K562 (cell line): ENCODE results near the gene TMEM151A. TPM values are rescaled to one million over a fixed set of nuclear protein-coding genes. Genes with fewer than 3 reads are reported as not detected.

Experiments
- DACH1 ChIP-seq: fragments of 450-650 bp; IDR thresholded peaks from 2 replicates; pipeline ENCODE4 v1.6.1; 2018; ENCODE audit not compliant: partially characterized antibody
- MBD2 ChIP-seq: sonication (generic); IDR thresholded peaks from 2 replicates; pipeline ENCODE4 v1.6.1; 2016; ENCODE audit warnings: low read depth, borderline replicate concordance
- NCOA4 ChIP-seq: fragments of 450-650 bp; IDR thresholded peaks from 2 replicates; pipeline ENCODE4 v1.6.1; 2018; ENCODE audit warnings: mild to moderate bottlenecking; ENCODE audit not compliant: partially characterized antibody
- PTRF ChIP-seq: fragments of 450-650 bp; IDR thresholded peaks from 2 replicates; pipeline ENCODE4 v1.6.1; 2016; ENCODE audit warnings: mild to moderate bottlenecking, missing genetic modification characterization, missing compliant biosample characterization
- TCF7L2 ChIP-seq: fragments of 150-350 bp; IDR thresholded peaks from 2 replicates; pipeline ENCODE4 v1.6.1; 2016; ENCODE audit warnings: low read depth, mild to moderate bottlenecking, low read length, moderate library complexity
- polyA plus RNA-seq, 8 experiments: library from polyadenylated mRNA; depleted of rRNA in 4 of 8; stranded (reverse) in 5 of 8; unstranded in 3 of 8; fragments of >200 nt; fragmentation: Nextera tagmentation in 2 of 8; fragmentation: Illumina TruSeq in 1 of 8; extraction: Ambion mirVana in 2 of 8; extraction: Trizol in 1 of 8; gene quantifications; 2 replicates each; pipeline versions ENCODE4 v1.2.1 to v1.2.3, GENCODE V29; 2011 to 2014; ENCODE audit warnings: inconsistent platforms in 1 of 8, missing spikeins in 1 of 8
- total RNA-seq, 7 experiments: library from RNA; depleted of rRNA in 6 of 7; stranded (reverse); fragments of >200 nt in 6 of 7; fragmentation: Illumina TruSeq in 2 of 7; extraction: Trizol in 2 of 7; gene quantifications; 2 replicates each; pipeline versions ENCODE4 v1.2.1 to v1.2.3, GENCODE V29; 2011 to 2021; ENCODE audit warnings: low replicate concordance in 1 of 7
- TF ChIP-seq, protein P1 (sequence below): fragments of 200-600 bp; sonication (generic); IDR thresholded peaks from one replicate; pipeline ENCODE4 v1.6.1; 2012; ENCODE audit warnings: mild to moderate bottlenecking, low read depth, low read length, inconsistent platforms
- TF ChIP-seq, protein P2 (sequence below), 3 experiments: IDR thresholded peaks in 2 of 3; conservative IDR thresholded peaks in 1 of 3; 2 replicates each; pipeline ENCODE4 v1.5.1; 2011 to 2012; ENCODE audit warnings: low read length in 3 of 3, mild to moderate bottlenecking in 3 of 3, control low read depth in 2 of 3, improper control_type of control experiment in 1 of 3, inconsistent platforms in 1 of 3, low read depth in 1 of 3, mixed read lengths in 1 of 3, moderate library complexity in 1 of 3; ENCODE audit not compliant: insufficient read depth in 2 of 3
- TF ChIP-seq, protein P3 (sequence below): sonication (generic); formaldehyde crosslinking; IDR thresholded peaks from 2 replicates; pipeline ENCODE4 v1.8.0; 2022; ENCODE audit warnings: missing genetic modification reagents, mild to moderate bottlenecking, moderate library complexity, borderline replicate concordance

Gene TMEM151A
- total and polyA plus RNA-seq, 9 of the 15 experiments (the other 6 are each of a cell fraction or from before 2014, with no cell fraction given) = not detected

DNA sequence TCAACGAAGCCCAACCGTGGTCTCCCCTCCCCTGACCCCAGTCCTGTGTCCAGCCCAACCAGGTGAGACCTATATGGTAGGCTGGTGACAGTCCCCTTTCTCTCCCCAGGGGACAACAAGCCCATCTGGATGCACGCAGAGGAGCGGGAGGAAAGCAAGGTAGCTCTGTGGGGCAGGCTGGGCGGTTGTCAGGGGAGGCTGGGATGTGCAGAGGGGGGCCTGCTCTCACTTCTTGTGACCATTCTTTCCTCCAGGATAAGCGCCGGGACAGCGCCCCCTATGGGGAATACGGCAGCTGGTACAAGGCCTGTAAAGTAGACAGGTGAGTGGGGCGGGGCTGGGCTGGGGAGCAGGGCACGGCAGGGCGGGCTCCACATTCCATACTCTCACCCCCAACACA lies 26.8 kb upstream of the TMEM151A start (continued):
- TF ChIP-seq, protein P1, sequence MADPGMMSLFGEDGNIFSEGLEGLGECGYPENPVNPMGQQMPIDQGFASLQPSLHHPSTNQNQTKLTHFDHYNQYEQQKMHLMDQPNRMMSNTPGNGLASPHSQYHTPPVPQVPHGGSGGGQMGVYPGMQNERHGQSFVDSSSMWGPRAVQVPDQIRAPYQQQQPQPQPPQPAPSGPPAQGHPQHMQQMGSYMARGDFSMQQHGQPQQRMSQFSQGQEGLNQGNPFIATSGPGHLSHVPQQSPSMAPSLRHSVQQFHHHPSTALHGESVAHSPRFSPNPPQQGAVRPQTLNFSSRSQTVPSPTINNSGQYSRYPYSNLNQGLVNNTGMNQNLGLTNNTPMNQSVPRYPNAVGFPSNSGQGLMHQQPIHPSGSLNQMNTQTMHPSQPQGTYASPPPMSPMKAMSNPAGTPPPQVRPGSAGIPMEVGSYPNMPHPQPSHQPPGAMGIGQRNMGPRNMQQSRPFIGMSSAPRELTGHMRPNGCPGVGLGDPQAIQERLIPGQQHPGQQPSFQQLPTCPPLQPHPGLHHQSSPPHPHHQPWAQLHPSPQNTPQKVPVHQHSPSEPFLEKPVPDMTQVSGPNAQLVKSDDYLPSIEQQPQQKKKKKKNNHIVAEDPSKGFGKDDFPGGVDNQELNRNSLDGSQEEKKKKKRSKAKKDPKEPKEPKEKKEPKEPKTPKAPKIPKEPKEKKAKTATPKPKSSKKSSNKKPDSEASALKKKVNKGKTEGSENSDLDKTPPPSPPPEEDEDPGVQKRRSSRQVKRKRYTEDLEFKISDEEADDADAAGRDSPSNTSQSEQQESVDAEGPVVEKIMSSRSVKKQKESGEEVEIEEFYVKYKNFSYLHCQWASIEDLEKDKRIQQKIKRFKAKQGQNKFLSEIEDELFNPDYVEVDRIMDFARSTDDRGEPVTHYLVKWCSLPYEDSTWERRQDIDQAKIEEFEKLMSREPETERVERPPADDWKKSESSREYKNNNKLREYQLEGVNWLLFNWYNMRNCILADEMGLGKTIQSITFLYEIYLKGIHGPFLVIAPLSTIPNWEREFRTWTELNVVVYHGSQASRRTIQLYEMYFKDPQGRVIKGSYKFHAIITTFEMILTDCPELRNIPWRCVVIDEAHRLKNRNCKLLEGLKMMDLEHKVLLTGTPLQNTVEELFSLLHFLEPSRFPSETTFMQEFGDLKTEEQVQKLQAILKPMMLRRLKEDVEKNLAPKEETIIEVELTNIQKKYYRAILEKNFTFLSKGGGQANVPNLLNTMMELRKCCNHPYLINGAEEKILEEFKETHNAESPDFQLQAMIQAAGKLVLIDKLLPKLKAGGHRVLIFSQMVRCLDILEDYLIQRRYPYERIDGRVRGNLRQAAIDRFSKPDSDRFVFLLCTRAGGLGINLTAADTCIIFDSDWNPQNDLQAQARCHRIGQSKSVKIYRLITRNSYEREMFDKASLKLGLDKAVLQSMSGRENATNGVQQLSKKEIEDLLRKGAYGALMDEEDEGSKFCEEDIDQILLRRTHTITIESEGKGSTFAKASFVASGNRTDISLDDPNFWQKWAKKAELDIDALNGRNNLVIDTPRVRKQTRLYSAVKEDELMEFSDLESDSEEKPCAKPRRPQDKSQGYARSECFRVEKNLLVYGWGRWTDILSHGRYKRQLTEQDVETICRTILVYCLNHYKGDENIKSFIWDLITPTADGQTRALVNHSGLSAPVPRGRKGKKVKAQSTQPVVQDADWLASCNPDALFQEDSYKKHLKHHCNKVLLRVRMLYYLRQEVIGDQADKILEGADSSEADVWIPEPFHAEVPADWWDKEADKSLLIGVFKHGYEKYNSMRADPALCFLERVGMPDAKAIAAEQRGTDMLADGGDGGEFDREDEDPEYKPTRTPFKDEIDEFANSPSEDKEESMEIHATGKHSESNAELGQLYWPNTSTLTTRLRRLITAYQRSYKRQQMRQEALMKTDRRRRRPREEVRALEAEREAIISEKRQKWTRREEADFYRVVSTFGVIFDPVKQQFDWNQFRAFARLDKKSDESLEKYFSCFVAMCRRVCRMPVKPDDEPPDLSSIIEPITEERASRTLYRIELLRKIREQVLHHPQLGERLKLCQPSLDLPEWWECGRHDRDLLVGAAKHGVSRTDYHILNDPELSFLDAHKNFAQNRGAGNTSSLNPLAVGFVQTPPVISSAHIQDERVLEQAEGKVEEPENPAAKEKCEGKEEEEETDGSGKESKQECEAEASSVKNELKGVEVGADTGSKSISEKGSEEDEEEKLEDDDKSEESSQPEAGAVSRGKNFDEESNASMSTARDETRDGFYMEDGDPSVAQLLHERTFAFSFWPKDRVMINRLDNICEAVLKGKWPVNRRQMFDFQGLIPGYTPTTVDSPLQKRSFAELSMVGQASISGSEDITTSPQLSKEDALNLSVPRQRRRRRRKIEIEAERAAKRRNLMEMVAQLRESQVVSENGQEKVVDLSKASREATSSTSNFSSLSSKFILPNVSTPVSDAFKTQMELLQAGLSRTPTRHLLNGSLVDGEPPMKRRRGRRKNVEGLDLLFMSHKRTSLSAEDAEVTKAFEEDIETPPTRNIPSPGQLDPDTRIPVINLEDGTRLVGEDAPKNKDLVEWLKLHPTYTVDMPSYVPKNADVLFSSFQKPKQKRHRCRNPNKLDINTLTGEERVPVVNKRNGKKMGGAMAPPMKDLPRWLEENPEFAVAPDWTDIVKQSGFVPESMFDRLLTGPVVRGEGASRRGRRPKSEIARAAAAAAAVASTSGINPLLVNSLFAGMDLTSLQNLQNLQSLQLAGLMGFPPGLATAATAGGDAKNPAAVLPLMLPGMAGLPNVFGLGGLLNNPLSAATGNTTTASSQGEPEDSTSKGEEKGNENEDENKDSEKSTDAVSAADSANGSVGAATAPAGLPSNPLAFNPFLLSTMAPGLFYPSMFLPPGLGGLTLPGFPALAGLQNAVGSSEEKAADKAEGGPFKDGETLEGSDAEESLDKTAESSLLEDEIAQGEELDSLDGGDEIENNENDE = no peak
- no peak for TF ChIP-seq MBD2
- no peak for TF ChIP-seq TCF7L2
- no peak for TF ChIP-seq NCOA4
- TF ChIP-seq, protein P2, sequence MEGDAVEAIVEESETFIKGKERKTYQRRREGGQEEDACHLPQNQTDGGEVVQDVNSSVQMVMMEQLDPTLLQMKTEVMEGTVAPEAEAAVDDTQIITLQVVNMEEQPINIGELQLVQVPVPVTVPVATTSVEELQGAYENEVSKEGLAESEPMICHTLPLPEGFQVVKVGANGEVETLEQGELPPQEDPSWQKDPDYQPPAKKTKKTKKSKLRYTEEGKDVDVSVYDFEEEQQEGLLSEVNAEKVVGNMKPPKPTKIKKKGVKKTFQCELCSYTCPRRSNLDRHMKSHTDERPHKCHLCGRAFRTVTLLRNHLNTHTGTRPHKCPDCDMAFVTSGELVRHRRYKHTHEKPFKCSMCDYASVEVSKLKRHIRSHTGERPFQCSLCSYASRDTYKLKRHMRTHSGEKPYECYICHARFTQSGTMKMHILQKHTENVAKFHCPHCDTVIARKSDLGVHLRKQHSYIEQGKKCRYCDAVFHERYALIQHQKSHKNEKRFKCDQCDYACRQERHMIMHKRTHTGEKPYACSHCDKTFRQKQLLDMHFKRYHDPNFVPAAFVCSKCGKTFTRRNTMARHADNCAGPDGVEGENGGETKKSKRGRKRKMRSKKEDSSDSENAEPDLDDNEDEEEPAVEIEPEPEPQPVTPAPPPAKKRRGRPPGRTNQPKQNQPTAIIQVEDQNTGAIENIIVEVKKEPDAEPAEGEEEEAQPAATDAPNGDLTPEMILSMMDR (IDR thresholded peaks at IDR 0.05 in 2 of 3, conservative IDR thresholded peaks at IDR 0.05 in 1 of 3; ENCODE audit: insufficient read depth in 2 of 3, low read depth in 1 of 3, low read length in 3 of 3) = peak; percentile 67 to 73 (median 68)
- TF ChIP-seq PTRF (tag) = no peak
- TF ChIP-seq, protein P3, sequence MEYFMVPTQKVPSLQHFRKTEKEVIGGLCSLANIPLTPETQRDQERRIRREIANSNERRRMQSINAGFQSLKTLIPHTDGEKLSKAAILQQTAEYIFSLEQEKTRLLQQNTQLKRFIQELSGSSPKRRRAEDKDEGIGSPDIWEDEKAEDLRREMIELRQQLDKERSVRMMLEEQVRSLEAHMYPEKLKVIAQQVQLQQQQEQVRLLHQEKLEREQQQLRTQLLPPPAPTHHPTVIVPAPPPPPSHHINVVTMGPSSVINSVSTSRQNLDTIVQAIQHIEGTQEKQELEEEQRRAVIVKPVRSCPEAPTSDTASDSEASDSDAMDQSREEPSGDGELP = peak; percentile 48; the same call in 1 of the 2 replicates
- TF ChIP-seq DACH1 = no peak
